MM.1S (cell line): ENCODE results near the gene SH2B2.

Experiments
- CTCF ChIP-seq: fragments of 300-600 bp; sonication (generic); IDR thresholded peaks from 2 replicates; pipeline ENCODE4 v1.5.1; 2016; ENCODE audit warnings: antibody characterized with exemption, low read length, mixed read lengths
- EZH2 ChIP-seq: fragments of 300-600 bp; sonication (generic); optimal IDR thresholded peaks from 2 replicates; pipeline ENCODE3; 2017; ENCODE audit warnings: low read depth, mild to moderate bottlenecking, antibody characterized with exemption, low read length, mixed read lengths
- EZH2phosphoT487 ChIP-seq: fragments of 300-600 bp; sonication (generic); IDR thresholded peaks from 2 replicates; pipeline ENCODE4 v1.6.1; 2018; ENCODE audit warnings: antibody characterized with exemption, low read length

- TF ChIP-seq CTCF: no peak
- no peak for TF ChIP-seq EZH2
- TF ChIP-seq EZH2phosphoT487: no peak
Observed at GRCh38 chr7:102244601-102245000, 42.1 kb upstream of the SH2B2 start.
